Measurements from ENCODE around the gene GPATCH3.
A peak's percentile ranks its signal among the peaks of the same experiment; 100 is the strongest.

DNA sequence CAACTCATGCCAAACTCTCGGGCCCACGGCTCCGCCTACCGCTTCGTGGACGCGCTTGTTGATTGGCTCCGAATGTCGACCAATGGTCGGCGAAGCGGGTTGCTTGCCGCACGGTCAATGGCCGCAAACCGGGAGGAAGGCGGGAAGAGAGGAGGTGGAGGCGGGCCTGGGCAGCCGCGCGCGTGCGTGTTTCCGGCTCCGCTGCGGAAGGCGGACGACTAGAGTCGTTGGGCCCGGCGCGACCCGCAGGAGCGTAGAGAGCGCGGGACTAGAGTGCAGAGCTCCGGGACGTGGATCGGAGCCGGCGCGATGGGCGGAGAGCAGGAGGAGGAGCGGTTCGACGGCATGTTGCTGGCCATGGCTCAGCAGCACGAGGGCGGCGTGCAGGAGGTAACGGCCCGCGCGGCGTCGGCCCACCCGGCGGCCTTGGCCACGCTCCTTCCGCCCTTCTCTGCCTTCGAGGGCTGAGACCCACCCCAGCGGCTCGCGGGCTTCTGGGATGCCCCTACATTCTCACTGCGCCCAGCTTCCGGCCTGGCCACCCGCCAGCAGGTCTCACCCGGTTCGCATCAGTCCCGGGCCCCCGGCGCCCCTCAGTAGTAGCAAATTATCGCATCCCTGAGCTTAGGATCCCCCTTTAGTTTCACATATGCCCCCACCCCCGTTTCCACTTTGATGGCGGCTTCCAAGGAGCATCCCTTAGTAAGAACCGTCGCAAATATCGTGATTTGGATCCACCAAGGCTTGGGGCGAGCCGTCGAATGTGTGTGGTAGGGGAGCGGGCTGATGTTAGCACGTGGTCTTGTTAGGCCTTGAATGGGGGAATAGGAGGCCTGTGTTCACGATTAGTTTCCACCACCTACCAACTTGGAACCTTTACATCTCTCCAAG lies 21.5 kb upstream of the GPATCH3 start, which contains the start of gene NUDC:
- no peak for TF ChIP-seq CTCF (IDR thresholded peaks at IDR 0.05)
- TF ChIP-seq POLR2A (IDR thresholded peaks at IDR 0.05), result peak in 1 of 2 donors; percentile 56

Measured in lower leg skin (tissue), 3 donors.